Stimulated activated CD8-positive, alpha-beta memory T cell treated with anti-CD3 and anti-CD28 coated beads, Interleukin-15, amount 100 ng/mL, for 24 hours (primary cell): ENCODE results near the gene MYO7A.

Experiments used
- DNase-seq: peaks from one replicate; pipeline ENCODE4 v3.0.0-alpha.2; 2020; ENCODE audit warnings: low read depth

The MYO7A gene

GRCh38 chr11:77127920-77128691, at the start of gene MYO7A:
TSS of gene MYO7A (plus strand) at chr11:77128246. CDS start at chr11:77130635, 2,389 bp downstream.
- DNase-seq, result no peak

- DNase-seq, result no peak
Observed at GRCh38 chr11:77079666-77080065, 48.4 kb upstream of the MYO7A start.

GRCh38 chr11:77080643-77081210, 47.3 kb upstream of the MYO7A start:
- DNase-seq, result no peak

GRCh38 chr11:77081381-77081851, 46.6 kb upstream of the MYO7A start:
- no peak for DNase-seq

GRCh38 chr11:77081976-77082836, 45.8 kb upstream of the MYO7A start:
- DNase-seq, result no peak

- DNase-seq, result no peak
Observed at GRCh38 chr11:77082838-77083565, 45.0 kb upstream of the MYO7A start.

- no peak for DNase-seq
Observed at GRCh38 chr11:77083566-77084245, 44.3 kb upstream of the MYO7A start.

- no peak for DNase-seq
Observed at GRCh38 chr11:77084581-77085191, 43.4 kb upstream of the MYO7A start.

GRCh38 chr11:77085652-77086051, 42.4 kb upstream of the MYO7A start:
- no peak for DNase-seq

GRCh38 chr11:77086521-77087472, 41.2 kb upstream of the MYO7A start:
- no peak for DNase-seq

GRCh38 chr11:77087723-77088225, 40.3 kb upstream of the MYO7A start:
- DNase-seq, result no peak

- DNase-seq, result no peak
Observed at GRCh38 chr11:77088236-77089003, 39.6 kb upstream of the MYO7A start.

GRCh38 chr11:77089004-77089545, 39.0 kb upstream of the MYO7A start:
- no peak for DNase-seq

- no peak for DNase-seq
Observed at GRCh38 chr11:77090046-77090372, 38.0 kb upstream of the MYO7A start.

GRCh38 chr11:77090373-77091111, 37.5 kb upstream of the MYO7A start:
- DNase-seq, result no peak

GRCh38 chr11:77091146-77091940, 36.7 kb upstream of the MYO7A start:
- peak; percentile 50 for DNase-seq

- DNase-seq, result no peak
Observed at GRCh38 chr11:77092382-77092781, 35.7 kb upstream of the MYO7A start.
